HCT116 (cell line): Measurements from ENCODE around the gene DOHH. TPM values are rescaled to one million over a fixed set of nuclear protein-coding genes. Genes with fewer than 3 reads are reported as not detected.

ENCODE experiments used
- ATAC-seq: fragments of 200-7000 bp; cut with Tn5 transposase; 2 replicates; pipeline ENCODE4 v1.9.1; 2020; ENCODE audit warnings: mild to moderate bottlenecking, moderate library complexity
- BruUV-seq: library from RNA; stranded (reverse); fragments of 400-500 nt; replicated peaks from 2 replicates; lab custom pipeline; 2021; lab: Mats Ljungman, UMichigan
- CTCF ChIA-PET: fragments of 300-600 bp; sonication (Branson Sonifier 250); formaldehyde crosslinking; loops from one replicate; lab custom pipeline; 2021; ENCODE audit warnings: antibody characterized with exemption; lab: Charles Lee
- POLR2A ChIA-PET: fragments of 300-600, 350-600 bp; sonication (Branson Sonifier 250); formaldehyde crosslinking; loops from one replicate; lab custom pipeline; 2021; ENCODE audit warnings: antibody characterized with exemption; lab: Charles Lee
- RAD21 ChIA-PET, 2 experiments: fragments of 300-600 bp; sonication (Branson Sonifier 250); formaldehyde crosslinking; loops; one replicate each; lab custom pipeline; 2023; ENCODE audit warnings: low total read pairs in 2 of 2; ENCODE audit not compliant: uncharacterized antibody in 2 of 2, unreplicated experiment in 2 of 2, low non-redundant PET in 1 of 2; lab: Charles Lee
- DNase-seq: peaks from one replicate; pipeline ENCODE4 v3.0.0-alpha.2; 2010; ENCODE audit warnings: low read depth, low spot score
- H2AFZ ChIP-seq: fragments of 200-600 bp; shearing (Covaris generic), sonication (generic); 2 replicates; pipeline ENCODE4 v1.6.1; 2017; ENCODE audit warnings: low read depth, mixed run types, mixed read lengths, antibody characterized with exemption, low read length; ENCODE audit not compliant: poor library complexity, severe bottlenecking
- H3K27ac ChIP-seq: 2 replicates; pipeline ENCODE4 v1.5.1; 2012; ENCODE audit warnings: low read depth, low read length
- H3K27me3 ChIP-seq: fragments of 200-600 bp; sonication (generic); 2 replicates; pipeline ENCODE4 v1.6.1; 2016; ENCODE audit warnings: mixed run types, low read length, mixed read lengths; ENCODE audit not compliant: insufficient read depth
- H3K36me3 ChIP-seq, 2 experiments: fragments of 200-500 bp in 1 of 2; fragments of 200-600 bp in 1 of 2; sonication (Bioruptor generic) in 1 of 2; sonication (generic) in 1 of 2; 2 replicates each; pipeline versions ENCODE4 v1.5.1 to v1.6.1; 2014 to 2016; ENCODE audit warnings: low read length in 2 of 2, inconsistent platforms in 1 of 2, mixed read lengths in 1 of 2, mixed run types in 1 of 2; ENCODE audit not compliant: insufficient read depth in 2 of 2, control insufficient read depth in 1 of 2
- H3K4me1 ChIP-seq, 2 experiments: fragments of 200-600 bp in 1 of 2; sonication (generic) in 1 of 2; 2 replicates each; pipeline versions ENCODE4 v1.5.1 to v1.6.1; 2012 to 2017; ENCODE audit warnings: low read length in 2 of 2, inconsistent platforms in 1 of 2, mild to moderate bottlenecking in 1 of 2, mixed read lengths in 1 of 2, mixed run types in 1 of 2, moderate library complexity in 1 of 2; ENCODE audit not compliant: insufficient read depth in 2 of 2, control insufficient read depth in 1 of 2
- H3K4me2 ChIP-seq: fragments of 200-600 bp; sonication (generic); 2 replicates; pipeline ENCODE4 v1.6.1; 2017; ENCODE audit warnings: mixed run types, low read length, mixed read lengths
- H3K4me3 ChIP-seq, 2 experiments: fragments of 200-600 bp in 1 of 2; sonication (generic) in 1 of 2; replicated peaks in 1 of 2; 2 replicates each; pipeline ENCODE4 v1.5.1; 2011 to 2016; ENCODE audit warnings: low read length in 2 of 2, control low read depth in 1 of 2, low read depth in 1 of 2, mild to moderate bottlenecking in 1 of 2, mixed read lengths in 1 of 2, mixed run types in 1 of 2
- H3K79me2 ChIP-seq: fragments of 200-600 bp; sonication (generic); 2 replicates; pipeline ENCODE4 v1.6.1; 2017; ENCODE audit warnings: mild to moderate bottlenecking, mixed run types, low read length, moderate library complexity, mixed read lengths; ENCODE audit not compliant: insufficient read depth
- H3K9ac ChIP-seq: fragments of 200-600 bp; sonication (generic); 2 replicates; pipeline ENCODE4 v1.6.1; 2016; ENCODE audit warnings: low read length, mixed read lengths
- H3K9me2 ChIP-seq: fragments of 200-600 bp; sonication (generic), shearing (Covaris generic); 2 replicates; pipeline ENCODE4 v1.6.1; 2017; ENCODE audit warnings: mixed run types, mild to moderate bottlenecking, moderate library complexity; ENCODE audit not compliant: insufficient read depth
- H3K9me3 ChIP-seq, 2 experiments: fragments of 200-500 bp in 1 of 2; fragments of 200-600 bp in 1 of 2; sonication (Bioruptor generic) in 1 of 2; sonication (generic) in 1 of 2; 2 replicates each; pipeline ENCODE4 v1.6.1; 2014 to 2017; ENCODE audit warnings: low read length in 2 of 2, mixed read lengths in 2 of 2, inconsistent platforms in 1 of 2, low read depth in 1 of 2, mild to moderate bottlenecking in 1 of 2, mixed run types in 1 of 2, moderate library complexity in 1 of 2; ENCODE audit not compliant: control insufficient read depth in 1 of 2, insufficient read depth in 1 of 2
- H4K20me1 ChIP-seq: fragments of 200-600 bp; sonication (generic), shearing (Covaris generic); 2 replicates; pipeline ENCODE4 v1.6.1; 2017; ENCODE audit warnings: mixed run types, mild to moderate bottlenecking, moderate library complexity; ENCODE audit not compliant: insufficient read depth
- CBX3 ChIP-seq: IDR thresholded peaks from 2 replicates; pipeline ENCODE4 v1.6.1; 2012; ENCODE audit warnings: low read depth
- EGR1 ChIP-seq: IDR thresholded peaks from 2 replicates; pipeline ENCODE4 v1.6.1; 2012; ENCODE audit warnings: low read depth
- EZH2 ChIP-seq: fragments of 200-600 bp; sonication (generic); IDR thresholded peaks from 2 replicates; pipeline ENCODE4 v1.6.1; 2017; ENCODE audit warnings: antibody characterized with exemption, mixed run types
- EZH2phosphoT487 ChIP-seq: fragments of 200-600 bp; IDR thresholded peaks from 2 replicates; pipeline ENCODE4 v1.6.1; 2018; ENCODE audit warnings: antibody characterized with exemption, borderline replicate concordance
- MAX ChIP-seq: IDR thresholded peaks from 2 replicates; pipeline ENCODE4 v1.6.1; 2012
- POLR2AphosphoS5 ChIP-seq: IDR thresholded peaks from 2 replicates; pipeline ENCODE4 v1.6.1; 2011; ENCODE audit warnings: mild to moderate bottlenecking, low read depth, low read length, moderate library complexity
- RAD21 ChIP-seq: IDR thresholded peaks from 2 replicates; pipeline ENCODE4 v1.6.1; 2012; ENCODE audit warnings: low read depth, mild to moderate bottlenecking
- ZBTB33 ChIP-seq: IDR thresholded peaks from 2 replicates; pipeline ENCODE4 v1.6.1; 2011; ENCODE audit warnings: mild to moderate bottlenecking, low read length, moderate library complexity; ENCODE audit not compliant: insufficient replicate concordance; ENCODE audit errors: extremely low read depth
- intact Hi-C: fragments of 100-400 bp; cut with micrococcal nuclease; formaldehyde crosslinking; loops from 2 replicates; pipeline ENCODE4 v1.10.0; 2022
- total RNA-seq: library from RNA; stranded (reverse); gene quantifications from one replicate; pipeline ENCODE4 v1.2.1, GENCODE V29; 2021; ENCODE audit not compliant: unreplicated experiment

DOHH gene
- total RNA-seq, 1 experiment from 2014 or later = 20.9 TPM

GRCh38 chr19:3535981-3536380, 35.5 kb upstream of the DOHH start:
- no peak overlapping the region for H2AFZ ChIP-seq
- peaks cover 11 to 24% of the 10 kb centered on the region in 2 experiments; a peak in 3 of 4 replicates for H3K36me3 ChIP-seq
- no peak overlapping the region for H3K9ac ChIP-seq
- TF ChIP-seq EZH2phosphoT487 (no peak), CBX3 (no peak), POLR2AphosphoS5 (no peak), RAD21 (no peak), EZH2 (no peak)
- H3K9me3 ChIP-seq = no peaks in the 10 kb centered on the region
- POLR2A ChIA-PET = no interaction called here
- DNase-seq = no peak
- no peaks in the 10 kb centered on the region for H3K79me2 ChIP-seq
- H3K4me2 ChIP-seq = no peak overlapping the region
- H3K27me3 ChIP-seq = no peaks in the 10 kb centered on the region
- RAD21 ChIA-PET = no interaction called here
- peaks cover 3 to 22% of the 10 kb centered on the region in 2 experiments; a peak in 3 of 4 replicates for H3K4me1 ChIP-seq
- H3K9me2 ChIP-seq = no peaks in the 10 kb centered on the region
- H3K27ac ChIP-seq = no peak overlapping the region
- intact Hi-C loops = no loop called here
- H3K4me3 ChIP-seq = no peak overlapping the region
- no peaks in the 10 kb centered on the region for H4K20me1 ChIP-seq
- CTCF ChIA-PET = no interaction called here
- no TSS peak for BruUV-seq
- ATAC-seq = no peak

- H2AFZ ChIP-seq = no peak overlapping the region
- H3K79me2 ChIP-seq = no peaks in the 10 kb centered on the region
- H3K27ac ChIP-seq = no peak overlapping the region
- no peak overlapping the region for H3K4me3 ChIP-seq
- no peaks in the 10 kb centered on the region for H3K9me3 ChIP-seq
- H3K36me3 ChIP-seq = peaks cover 11 to 27% of the 10 kb centered on the region in 2 experiments; a peak in 3 of 4 replicates
- H3K27me3 ChIP-seq = no peaks in the 10 kb centered on the region
- POLR2A ChIA-PET = no interaction called here
- ATAC-seq (no peak), DNase-seq (no peak)
- H3K4me2 ChIP-seq = no peak overlapping the region
- peaks cover 3 to 22% of the 10 kb centered on the region in 2 experiments; a peak in 3 of 4 replicates for H3K4me1 ChIP-seq
- no peak overlapping the region for H3K9ac ChIP-seq
- CTCF ChIA-PET = no interaction called here
- H3K9me2 ChIP-seq = no peaks in the 10 kb centered on the region
- no TSS peak for BruUV-seq
- RAD21 ChIA-PET = no interaction called here
- intact Hi-C loops = no loop called here
- no peaks in the 10 kb centered on the region for H4K20me1 ChIP-seq
- TF ChIP-seq ZBTB33 (no peak), EGR1 (no peak), MAX (no peak)
These were observed 35.1 kb upstream of the DOHH start for GRCh38 chr19:3535563-3535965.
